ENCODE results near the gene EPN3.

DNA sequence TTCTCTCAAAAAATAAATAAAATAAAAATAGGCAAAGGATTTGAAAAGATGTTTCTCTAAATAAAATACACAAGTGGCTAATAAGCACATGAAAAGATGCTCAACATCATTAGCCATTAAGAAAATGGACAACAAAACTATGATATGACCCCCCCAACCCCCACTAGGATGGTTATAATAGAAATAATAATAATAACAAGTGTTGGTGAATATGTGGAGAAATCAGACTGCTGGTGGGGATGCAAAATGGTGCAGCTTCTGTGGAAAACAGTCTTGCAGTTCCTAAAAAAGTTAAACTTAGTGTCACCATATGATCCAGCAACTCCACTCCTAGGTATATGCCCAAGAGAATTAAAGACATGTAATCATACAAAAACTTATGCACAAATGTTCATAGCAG lies 33.3 kb upstream of the EPN3 start:
- TF ChIP-seq CTCF (conservative IDR thresholded peaks at IDR 0.05; ENCODE audit: low read length): no peak
- no peak for TF ChIP-seq EZH2phosphoT487 (IDR thresholded peaks at IDR 0.05; ENCODE audit: borderline replicate concordance, low read depth, low read length)

Measured in OCI-LY7 (cell line).